WERI-Rb-1 (cell line): ENCODE data around the gene OSGIN1.

ENCODE experiments used
- DNase-seq: peaks from one replicate; pipeline ENCODE4 v3.0.0-alpha.2; 2020
- H3K27ac ChIP-seq: fragments of 250-450 bp; sonication (Bioruptor Pico); 2 replicates; pipeline ENCODE4 v1.5.1; 2020; ENCODE audit warnings: mild to moderate bottlenecking, moderate library complexity
- H3K27me3 ChIP-seq: fragments of 250-450 bp; sonication (Bioruptor Pico); 2 replicates; pipeline ENCODE4 v1.5.1; 2021; ENCODE audit warnings: mild to moderate bottlenecking, low read depth, moderate library complexity; ENCODE audit not compliant: insufficient read depth, severe bottlenecking
- H3K36me3 ChIP-seq: fragments of 250-450 bp; sonication (Bioruptor Pico); 2 replicates; pipeline ENCODE4 v1.5.1; 2020; ENCODE audit warnings: mild to moderate bottlenecking, moderate library complexity
- H3K4me3 ChIP-seq: 2 replicates; pipeline ENCODE4 v1.5.1; 2011; ENCODE audit warnings: low read depth, mild to moderate bottlenecking, control low read depth, low read length
- H3K9me3 ChIP-seq: fragments of 250-450 bp; sonication (Bioruptor Pico); 2 replicates; pipeline ENCODE4 v1.5.1; 2021; ENCODE audit warnings: mild to moderate bottlenecking, moderate library complexity; ENCODE audit not compliant: severe bottlenecking
- TF ChIP-seq, protein P1 (sequence below): IDR thresholded peaks from 2 replicates; pipeline ENCODE4 v1.5.1; 2011; ENCODE audit warnings: low read depth, mild to moderate bottlenecking, control low read depth, inconsistent platforms, low read length

OSGIN1 gene

DNA sequence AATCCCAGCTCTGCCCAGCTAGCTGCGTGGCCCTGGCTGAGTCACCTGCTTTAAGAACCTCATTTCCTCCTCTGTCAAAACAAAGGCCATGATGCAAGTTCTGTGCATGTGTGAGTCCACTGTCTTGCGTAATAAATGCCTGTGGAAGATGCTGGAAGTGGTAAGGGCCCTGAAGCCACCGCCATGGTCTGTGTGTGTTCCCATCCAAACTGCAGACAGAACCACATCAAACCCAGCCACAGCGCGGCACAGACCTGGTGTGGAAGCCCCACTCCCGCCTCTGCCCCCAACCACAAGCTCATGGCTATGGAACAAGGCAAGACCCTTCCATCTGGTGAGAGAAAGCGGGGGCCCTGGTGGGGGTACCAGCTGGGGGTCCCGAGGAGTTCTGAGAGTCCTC is 41.0 kb downstream of the OSGIN1 start:
- H3K27me3 ChIP-seq, result no peaks in the 10 kb centered on the region
- H3K27ac ChIP-seq, result no peak overlapping the region
- no peak overlapping the region for H3K4me3 ChIP-seq
- no peaks in the 10 kb centered on the region for H3K9me3 ChIP-seq
- no peaks in the 10 kb centered on the region for H3K36me3 ChIP-seq
- TF ChIP-seq, protein P1, sequence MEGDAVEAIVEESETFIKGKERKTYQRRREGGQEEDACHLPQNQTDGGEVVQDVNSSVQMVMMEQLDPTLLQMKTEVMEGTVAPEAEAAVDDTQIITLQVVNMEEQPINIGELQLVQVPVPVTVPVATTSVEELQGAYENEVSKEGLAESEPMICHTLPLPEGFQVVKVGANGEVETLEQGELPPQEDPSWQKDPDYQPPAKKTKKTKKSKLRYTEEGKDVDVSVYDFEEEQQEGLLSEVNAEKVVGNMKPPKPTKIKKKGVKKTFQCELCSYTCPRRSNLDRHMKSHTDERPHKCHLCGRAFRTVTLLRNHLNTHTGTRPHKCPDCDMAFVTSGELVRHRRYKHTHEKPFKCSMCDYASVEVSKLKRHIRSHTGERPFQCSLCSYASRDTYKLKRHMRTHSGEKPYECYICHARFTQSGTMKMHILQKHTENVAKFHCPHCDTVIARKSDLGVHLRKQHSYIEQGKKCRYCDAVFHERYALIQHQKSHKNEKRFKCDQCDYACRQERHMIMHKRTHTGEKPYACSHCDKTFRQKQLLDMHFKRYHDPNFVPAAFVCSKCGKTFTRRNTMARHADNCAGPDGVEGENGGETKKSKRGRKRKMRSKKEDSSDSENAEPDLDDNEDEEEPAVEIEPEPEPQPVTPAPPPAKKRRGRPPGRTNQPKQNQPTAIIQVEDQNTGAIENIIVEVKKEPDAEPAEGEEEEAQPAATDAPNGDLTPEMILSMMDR, result no peak
- DNase-seq, result no peak

DNA sequence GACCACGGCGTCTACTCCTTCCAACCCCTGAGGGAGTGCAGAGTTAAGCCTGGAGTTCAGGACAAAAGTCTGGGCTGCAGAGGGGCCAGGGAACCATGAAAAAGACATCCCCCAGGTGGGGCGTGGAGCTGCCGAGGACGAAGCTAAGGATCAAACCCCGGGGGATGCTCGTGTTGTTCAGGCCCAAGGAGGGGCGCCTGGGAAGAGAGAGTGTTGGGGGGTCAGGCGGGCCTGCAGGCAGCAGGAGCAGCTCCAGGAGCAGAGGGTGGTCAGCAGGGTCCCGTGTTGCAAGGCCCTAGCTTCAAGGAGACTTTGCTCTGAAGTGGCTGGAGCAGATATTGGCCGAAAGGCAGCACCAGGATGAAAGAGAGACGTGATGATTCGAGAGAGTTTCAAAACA is 41.7 kb downstream of the OSGIN1 start:
- TF ChIP-seq, protein P1, result no peak
- Histone ChIP-seq H3K27ac (no peak overlapping the region), H3K36me3 (no peaks in the 10 kb centered on the region), H3K4me3 (no peak overlapping the region), H3K27me3 (no peaks in the 10 kb centered on the region), H3K9me3 (no peaks in the 10 kb centered on the region)
- DNase-seq, result no peak

- Histone ChIP-seq H3K4me3 (no peak overlapping the region), H3K36me3 (no peaks in the 10 kb centered on the region), H3K27me3 (no peaks in the 10 kb centered on the region), H3K9me3 (no peaks in the 10 kb centered on the region), H3K27ac (no peak overlapping the region)
- no peak for DNase-seq
- TF ChIP-seq, protein P1, result no peak
Measured at GRCh38 chr16:83995754-83996153, 42.7 kb downstream of the OSGIN1 start.

DNA sequence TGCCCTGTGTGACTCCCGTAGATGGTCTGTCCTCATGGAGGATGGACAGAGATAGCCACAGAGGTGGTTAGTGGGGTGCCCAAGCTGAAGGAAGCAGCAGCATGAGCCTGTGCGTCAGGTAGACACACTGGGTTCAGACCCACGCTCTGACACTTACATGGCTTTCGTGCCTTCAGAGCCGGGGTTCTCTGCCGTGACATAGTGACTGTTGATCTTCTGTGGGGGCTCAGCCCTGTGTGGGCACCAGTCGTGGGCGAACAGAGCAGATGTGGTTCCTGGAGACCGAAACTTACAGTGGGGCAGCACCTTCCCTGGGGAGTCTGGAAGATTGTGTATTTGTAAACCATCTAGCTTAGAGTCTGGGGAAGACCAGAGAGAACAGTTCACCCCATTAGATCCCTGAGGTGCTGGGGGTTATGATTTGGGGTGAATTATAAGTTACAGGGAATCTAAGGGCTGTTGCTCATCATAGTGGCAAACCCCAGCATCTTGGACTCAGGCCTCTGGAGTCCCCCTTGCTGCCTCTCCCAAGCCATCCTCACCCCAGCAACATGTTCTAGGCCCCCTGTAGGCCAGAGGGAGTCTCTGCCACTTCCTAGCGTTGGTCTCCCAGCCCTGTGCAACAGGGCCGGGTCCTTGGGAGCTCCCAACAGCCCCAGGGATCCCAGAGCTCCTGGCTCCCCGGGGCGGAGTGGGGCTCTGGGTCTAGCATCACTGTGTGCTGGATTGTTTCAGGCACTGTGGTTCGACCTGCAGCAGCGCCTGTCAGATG is 43.6 kb downstream of the OSGIN1 start:
- TF ChIP-seq, protein P1, result no peak
- DNase-seq, result no peak
- Histone ChIP-seq H3K27me3 (no peaks in the 10 kb centered on the region), H3K9me3 (no peaks in the 10 kb centered on the region), H3K36me3 (no peaks in the 10 kb centered on the region), H3K27ac (no peak overlapping the region), H3K4me3 (no peak overlapping the region)

GRCh38 chr16:83998091-83998490 is 45.1 kb downstream of the OSGIN1 start:
- no peaks in the 10 kb centered on the region for H3K27me3 ChIP-seq
- TF ChIP-seq, protein P1, result no peak
- no peak overlapping the region for H3K27ac ChIP-seq
- no peak for DNase-seq
- H3K4me3 ChIP-seq, result no peak overlapping the region
- no peaks in the 10 kb centered on the region for H3K36me3 ChIP-seq
- H3K9me3 ChIP-seq, result no peaks in the 10 kb centered on the region
